Prostate gland (tissue), 2 donors: ENCODE results near the gene PRKAR1B.

Experiments used
- CTCF ChIP-seq, 4 experiments: fragments of 200-600 bp in 2 of 4; fragments of 450-650 bp in 2 of 4; sonication (generic) in 2 of 4; IDR thresholded peaks; 1 replicate in 3 of 4; 2 replicates in 1 of 4; pipeline ENCODE4 v1.5.1; 2016 to 2019; ENCODE audit warnings: antibody characterized with exemption in 4 of 4, mild to moderate bottlenecking in 2 of 4, moderate library complexity in 2 of 4
- POLR2AphosphoS5 ChIP-seq: sonication (generic); formaldehyde crosslinking; IDR thresholded peaks from one replicate; pipeline ENCODE4 v1.6.1; 2017; ENCODE audit warnings: antibody characterized with exemption

- TF ChIP-seq CTCF (IDR thresholded peaks at IDR 0.05), result no peak
- TF ChIP-seq POLR2AphosphoS5, result no peak
Measured at GRCh38 chr7:760006-760405, 32.9 kb upstream of the PRKAR1B start.
